CD4-positive, CD25-positive, alpha-beta regulatory T cell (primary cell): ENCODE measurements around the gene AGAP1. TPM values are rescaled to one million over a fixed set of nuclear protein-coding genes. Genes with fewer than 3 reads are reported as not detected.
"Not testable (repeated sequence)": the region's sequence is repeated elsewhere in the genome, so short reads cannot be mapped to it uniquely, and the experiment has no call there.

Source experiments
- ATAC-seq, 2 donors: fragments of 150-1000 bp; cut with Tn5 transposase; one replicate each; pipeline ENCODE4 v1.10.0; 2021; ENCODE audit warnings: low read depth in 2 of 2, moderate number of reproducible peaks in 2 of 2, moderate library complexity in 1 of 2
- DNase-seq, 3 donors: peaks; one replicate each; pipeline versions ENCODE4 v3.0.0 to v3.0.0-alpha.2; 2012 to 2022; ENCODE audit warnings: mixed read lengths in 1 of 3
- H3K27ac ChIP-seq: one replicate; pipeline ENCODE4 v1.7.0; 2013; ENCODE audit warnings: mild to moderate bottlenecking, low read length; ENCODE audit not compliant: insufficient read depth, poor library complexity, severe bottlenecking
- H3K27me3 ChIP-seq: one replicate; pipeline ENCODE4 v1.7.0; 2013; ENCODE audit warnings: low read length; ENCODE audit not compliant: control insufficient read depth, insufficient read depth
- H3K36me3 ChIP-seq: one replicate; pipeline ENCODE4 v1.7.0; 2013; ENCODE audit warnings: mild to moderate bottlenecking, low read length, moderate library complexity; ENCODE audit not compliant: control insufficient read depth, insufficient read depth
- H3K4me1 ChIP-seq: 2 replicates; pipeline ENCODE4 v1.7.0; 2013; ENCODE audit warnings: mild to moderate bottlenecking, low read length; ENCODE audit not compliant: insufficient read depth, control insufficient read depth, poor library complexity, severe bottlenecking
- H3K4me3 ChIP-seq: one replicate; pipeline ENCODE4 v1.7.0; 2013; ENCODE audit warnings: low read depth, mild to moderate bottlenecking, low read length, moderate library complexity
- H3K9me3 ChIP-seq, 2 experiments: 1 replicate in 1 of 2; 2 replicates in 1 of 2; pipeline ENCODE4 v1.7.0; 2013; ENCODE audit warnings: low read length in 2 of 2, mild to moderate bottlenecking in 1 of 2, moderate library complexity in 1 of 2; ENCODE audit not compliant: control insufficient read depth in 2 of 2
- H3K27ac Mint-ChIP-seq, 3 donors: one replicate each; pipeline ENCODE4 v1.8.0; 2020 to 2022; ENCODE audit warnings: mild to moderate bottlenecking in 3 of 3, mixed read lengths in 3 of 3, moderate library complexity in 2 of 3
- H3K27me3 Mint-ChIP-seq: one replicate; pipeline ENCODE4 v1.8.0; 2022; ENCODE audit warnings: mild to moderate bottlenecking, mixed read lengths
- H3K36me3 Mint-ChIP-seq: one replicate; pipeline ENCODE4 v1.8.0; 2020; ENCODE audit warnings: mixed read lengths
- H3K4me1 Mint-ChIP-seq, 4 donors: one replicate each; pipeline ENCODE4 v1.8.0; 2020 to 2022; ENCODE audit warnings: mixed read lengths in 4 of 4, mild to moderate bottlenecking in 1 of 4
- H3K4me3 Mint-ChIP-seq, 4 donors: one replicate each; pipeline ENCODE4 v1.8.0; 2020 to 2022; ENCODE audit warnings: mild to moderate bottlenecking in 4 of 4, mixed read lengths in 4 of 4, moderate library complexity in 3 of 4
- H3K9me3 Mint-ChIP-seq, 7 donors: one replicate each; pipeline ENCODE4 v1.8.0; 2020 to 2022; ENCODE audit warnings: mixed read lengths in 7 of 7, mild to moderate bottlenecking in 3 of 7, moderate library complexity in 2 of 7
- polyA plus RNA-seq, 4 donors: library from polyadenylated mRNA; unstranded; fragments of 300-500 nt; fragmentation: Illumina TruSeq; gene quantifications; one replicate each; pipeline ENCODE4 v1.2.3, GENCODE V29; 2021
- total RNA-seq: library from RNA; stranded (reverse); gene quantifications from one replicate; pipeline ENCODE4 v1.2.3, GENCODE V29; 2022

The AGAP1 gene
- total and polyA plus RNA-seq, 5 donors from 2014 or later: 0.99 TPM; not detected in 4

DNA sequence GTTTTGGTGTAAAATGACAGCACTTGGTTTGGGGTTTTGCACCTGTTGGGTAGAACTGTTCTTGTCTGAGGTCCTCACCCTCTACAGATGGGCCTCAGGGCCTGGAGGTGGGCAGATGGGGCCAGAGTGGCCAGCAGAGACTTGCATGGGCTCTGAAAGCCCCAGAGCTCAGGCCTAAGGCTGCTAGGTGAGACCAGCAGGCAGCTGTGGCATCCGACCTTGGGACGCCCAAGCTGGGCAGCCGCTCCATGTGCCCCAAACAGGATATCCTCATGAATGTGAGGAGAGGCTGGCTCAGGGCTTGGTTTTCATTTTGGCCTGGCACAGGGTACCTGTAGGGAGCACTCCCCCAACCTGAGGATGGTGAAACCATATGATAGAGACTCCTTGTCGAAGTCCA, 636.1 kb downstream of the AGAP1 start:
- Histone ChIP-seq H3K9me3 (no peaks in the 10 kb centered on the region), H3K36me3 (no peaks in the 10 kb centered on the region), H3K27ac (no peak overlapping the region), H3K4me1 (no peaks in the 10 kb centered on the region), H3K27me3 (no peaks in the 10 kb centered on the region), H3K4me3 (no peak overlapping the region)
- no peak for ATAC-seq
- H3K36me3 Mint-ChIP-seq: no peaks in the 10 kb centered on the region
- H3K4me1 Mint-ChIP-seq: no peaks in the 10 kb centered on the region
- H3K27me3 Mint-ChIP-seq: no peaks in the 10 kb centered on the region
- H3K9me3 Mint-ChIP-seq: no peaks in the 10 kb centered on the region
- H3K27ac Mint-ChIP-seq: no peak overlapping the region
- DNase-seq: no peak
- H3K4me3 Mint-ChIP-seq: no peak overlapping the region

DNA sequence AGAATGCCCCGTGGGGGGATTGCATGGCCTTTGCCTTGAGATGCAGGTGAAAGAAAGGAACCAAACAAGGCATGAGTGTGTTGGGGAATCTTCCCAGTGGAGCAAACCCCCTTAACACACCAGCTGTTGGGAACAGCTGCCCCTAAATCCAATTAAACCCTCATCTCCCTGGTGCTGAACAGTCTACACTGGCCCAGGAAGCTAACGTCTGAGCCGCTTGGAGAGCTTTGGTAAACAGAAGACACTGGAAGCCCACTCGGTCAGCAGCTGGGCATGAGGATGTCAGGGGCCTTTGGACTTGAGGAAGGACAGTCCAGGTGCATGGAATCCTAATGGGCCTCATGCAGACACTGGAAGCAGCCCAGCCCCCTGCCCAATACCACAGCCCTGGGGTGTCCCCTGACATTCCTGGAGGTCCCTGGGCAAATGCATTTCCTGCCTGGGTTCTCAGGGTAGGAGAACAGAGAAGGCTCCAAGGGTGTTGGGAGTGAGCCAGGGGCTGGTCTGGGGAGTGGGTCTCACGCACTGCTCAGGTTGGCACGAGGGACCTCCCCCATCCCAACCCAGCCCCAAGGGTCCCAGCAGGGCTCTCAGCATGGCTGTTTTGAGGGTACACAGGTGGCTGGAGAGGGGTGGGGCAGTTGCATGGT, 636.6 kb downstream of the AGAP1 start:
- Mint-ChIP-seq H3K4me3 (no peak overlapping the region), H3K36me3 (no peaks in the 10 kb centered on the region), H3K4me1 (no peaks in the 10 kb centered on the region), H3K27ac (no peak overlapping the region), H3K27me3 (no peaks in the 10 kb centered on the region), H3K9me3 (no peaks in the 10 kb centered on the region)
- no peak for DNase-seq
- Histone ChIP-seq H3K4me3 (no peak overlapping the region), H3K4me1 (no peaks in the 10 kb centered on the region), H3K27me3 (no peaks in the 10 kb centered on the region), H3K9me3 (no peaks in the 10 kb centered on the region), H3K36me3 (no peaks in the 10 kb centered on the region), H3K27ac (no peak overlapping the region)
- ATAC-seq: no peak

DNA sequence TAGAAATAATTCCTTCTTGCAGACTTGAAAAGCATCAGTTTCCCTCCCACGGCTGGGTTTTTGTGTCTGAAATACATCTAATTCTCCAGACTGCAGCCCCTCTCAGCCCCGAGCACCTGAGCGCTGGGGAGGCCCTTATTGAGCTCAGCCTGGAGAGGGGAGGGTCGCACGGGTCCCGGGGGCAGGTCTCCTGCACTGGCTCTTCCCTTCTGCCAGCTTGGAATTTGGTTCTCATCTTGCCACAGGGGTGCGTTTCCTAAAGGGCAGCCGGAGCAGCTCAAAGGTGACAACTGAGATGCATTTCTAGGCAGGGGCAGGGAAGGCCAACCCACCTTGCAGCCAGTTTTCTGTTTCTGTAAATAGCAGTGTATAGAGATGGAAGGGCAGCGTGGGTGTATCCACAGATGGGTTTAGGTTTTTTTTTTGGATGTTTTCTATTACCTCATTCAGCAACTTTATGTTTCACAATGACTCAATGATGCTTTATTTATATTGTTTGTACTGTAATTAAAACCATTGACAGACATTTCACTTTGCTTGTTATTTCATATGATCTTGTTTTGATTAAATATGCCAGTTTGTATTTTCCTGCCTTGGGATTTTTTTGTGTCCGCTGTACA, 637.3 kb downstream of the AGAP1 start:
- no peaks in the 10 kb centered on the region for H3K27me3 Mint-ChIP-seq
- Histone ChIP-seq H3K27ac (no peak overlapping the region), H3K27me3 (no peaks in the 10 kb centered on the region), H3K4me3 (no peak overlapping the region), H3K36me3 (no peaks in the 10 kb centered on the region), H3K4me1 (no peaks in the 10 kb centered on the region), H3K9me3 (no peaks in the 10 kb centered on the region)
- H3K9me3 Mint-ChIP-seq: no peaks in the 10 kb centered on the region
- no peak overlapping the region for H3K4me3 Mint-ChIP-seq
- H3K27ac Mint-ChIP-seq: no peak overlapping the region
- no peak for ATAC-seq
- DNase-seq: no peak
- no peaks in the 10 kb centered on the region for H3K4me1 Mint-ChIP-seq
- no peaks in the 10 kb centered on the region for H3K36me3 Mint-ChIP-seq

DNA sequence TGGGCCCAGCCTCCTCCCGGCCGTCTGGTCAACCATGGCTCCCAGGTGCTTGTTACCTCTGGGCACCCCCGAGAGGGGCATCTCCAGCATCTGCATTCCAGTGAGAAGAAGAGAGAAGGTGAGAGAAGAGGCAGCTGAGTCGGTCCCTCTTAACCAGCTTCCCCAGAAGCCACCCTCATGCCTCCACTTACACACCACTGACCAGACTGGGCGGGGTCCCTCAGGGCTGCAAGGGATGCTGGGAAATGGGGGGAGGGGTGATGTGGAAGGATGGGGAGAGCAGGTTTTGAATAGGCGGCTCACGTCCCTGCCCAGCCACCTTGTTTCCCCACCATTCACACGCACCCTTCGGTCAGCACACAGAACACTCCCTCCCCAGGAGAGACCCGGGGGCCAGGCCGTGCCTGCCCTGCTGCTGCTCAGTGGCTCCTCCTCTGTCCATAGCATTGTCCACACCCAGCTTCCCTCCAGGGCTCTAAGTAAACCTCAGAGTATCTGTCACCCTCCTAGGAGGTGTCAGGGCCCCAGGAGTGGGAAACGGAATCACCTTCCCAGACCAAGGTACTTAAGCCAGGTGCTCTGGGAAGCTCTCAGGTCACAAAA, 639.7 kb downstream of the AGAP1 start:
- Histone ChIP-seq H3K4me3 (no peak overlapping the region), H3K36me3 (no peaks in the 10 kb centered on the region), H3K4me1 (no peaks in the 10 kb centered on the region), H3K27me3 (no peaks in the 10 kb centered on the region), H3K9me3 (no peaks in the 10 kb centered on the region), H3K27ac (no peak overlapping the region)
- ATAC-seq (no peak), DNase-seq (no peak)
- Mint-ChIP-seq H3K9me3 (no peaks in the 10 kb centered on the region), H3K27ac (no peak overlapping the region), H3K36me3 (no peaks in the 10 kb centered on the region), H3K27me3 (no peaks in the 10 kb centered on the region), H3K4me1 (no peaks in the 10 kb centered on the region), H3K4me3 (no peak overlapping the region)

DNA sequence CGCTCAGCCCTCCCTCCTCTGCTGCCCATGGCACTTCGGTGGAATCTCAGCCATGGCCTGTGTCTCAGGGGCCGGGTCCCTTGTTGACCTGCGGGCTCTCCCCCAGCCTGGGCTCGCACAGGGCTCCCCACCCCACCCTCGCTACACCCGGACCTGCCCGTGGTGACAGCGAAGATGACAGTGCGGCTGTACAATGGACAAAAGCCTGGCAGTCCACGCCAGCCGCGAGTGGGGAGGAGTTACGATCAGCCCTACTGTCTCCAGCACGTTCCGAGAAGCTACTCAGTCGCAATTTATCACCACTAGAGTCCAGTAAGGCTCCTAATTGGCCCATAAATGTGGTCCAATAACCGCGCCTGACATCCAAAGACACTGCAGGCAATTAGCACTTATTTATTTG, 642.7 kb downstream of the AGAP1 start:
- Mint-ChIP-seq H3K27ac (no peak overlapping the region), H3K27me3 (peaks cover 8% of the 10 kb centered on the region), H3K4me1 (no peaks in the 10 kb centered on the region), H3K4me3 (no peak overlapping the region), H3K9me3 (no peaks in the 10 kb centered on the region), H3K36me3 (no peaks in the 10 kb centered on the region)
- ATAC-seq (no peak), DNase-seq (no peak)
- Histone ChIP-seq H3K4me1 (no peaks in the 10 kb centered on the region), H3K27ac (no peak overlapping the region), H3K27me3 (no peaks in the 10 kb centered on the region), H3K36me3 (no peaks in the 10 kb centered on the region), H3K4me3 (no peak overlapping the region), H3K9me3 (no peaks in the 10 kb centered on the region)

DNA sequence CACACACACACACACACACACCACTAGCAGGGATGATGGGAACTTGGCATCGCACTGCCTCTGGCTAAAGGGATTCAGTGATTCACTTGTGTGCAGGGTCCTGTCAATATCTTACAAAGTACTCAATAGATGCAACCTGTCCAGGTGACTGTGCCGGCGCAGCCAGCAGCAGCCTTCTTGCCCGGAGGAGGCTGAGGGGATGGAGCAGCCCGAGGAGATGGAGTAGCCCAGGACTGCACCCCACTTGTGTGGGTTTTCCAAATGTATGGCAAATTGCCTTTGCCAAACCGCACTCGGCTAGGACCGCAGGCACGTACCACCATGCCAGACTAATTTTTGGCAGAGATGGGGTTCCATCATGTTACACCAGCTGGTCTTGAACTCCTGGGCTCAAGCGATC, 643.2 kb downstream of the AGAP1 start:
- Histone ChIP-seq H3K9me3 (no peaks in the 10 kb centered on the region), H3K27me3 (no peaks in the 10 kb centered on the region), H3K36me3 (no peaks in the 10 kb centered on the region), H3K27ac (no peak overlapping the region), H3K4me1 (no peaks in the 10 kb centered on the region), H3K4me3 (no peak overlapping the region)
- DNase-seq (no peak), ATAC-seq (no peak)
- H3K27me3 Mint-ChIP-seq: peaks cover 8% of the 10 kb centered on the region
- no peaks in the 10 kb centered on the region for H3K9me3 Mint-ChIP-seq
- no peak overlapping the region for H3K4me3 Mint-ChIP-seq
- H3K27ac Mint-ChIP-seq: no peak overlapping the region
- no peaks in the 10 kb centered on the region for H3K4me1 Mint-ChIP-seq
- H3K36me3 Mint-ChIP-seq: no peaks in the 10 kb centered on the region

DNA sequence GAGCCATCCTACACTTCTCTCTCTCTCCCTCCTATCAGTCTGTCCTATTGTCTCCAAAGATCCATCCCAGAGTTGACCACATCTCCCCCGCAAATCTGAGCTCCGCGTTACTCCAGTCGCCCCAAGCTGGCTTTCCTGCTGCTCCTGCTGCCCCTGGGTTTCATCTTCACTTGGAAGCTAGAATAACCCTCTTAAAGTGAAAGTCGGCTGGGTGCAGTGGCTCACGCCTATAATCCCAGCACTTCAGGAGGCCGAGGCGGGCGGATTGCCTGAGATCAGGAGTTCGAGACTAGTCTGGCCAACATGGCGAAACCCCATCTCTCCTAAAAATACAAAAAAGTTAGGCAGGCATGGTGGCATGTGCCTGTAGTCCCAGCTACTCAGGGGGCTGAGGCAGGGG, 647.8 kb downstream of the AGAP1 start:
- H3K36me3 Mint-ChIP-seq, H3K36me3 ChIP-seq, ATAC-seq, H3K27ac Mint-ChIP-seq, H3K27me3 ChIP-seq, H3K9me3 Mint-ChIP-seq, H3K4me1 Mint-ChIP-seq, H3K4me1 ChIP-seq, H3K27ac ChIP-seq, H3K4me3 Mint-ChIP-seq, DNase-seq, H3K9me3 ChIP-seq, H3K4me3 ChIP-seq: not testable (repeated sequence)
- H3K27me3 Mint-ChIP-seq: peaks cover 12% of the 10 kb centered on the region

DNA sequence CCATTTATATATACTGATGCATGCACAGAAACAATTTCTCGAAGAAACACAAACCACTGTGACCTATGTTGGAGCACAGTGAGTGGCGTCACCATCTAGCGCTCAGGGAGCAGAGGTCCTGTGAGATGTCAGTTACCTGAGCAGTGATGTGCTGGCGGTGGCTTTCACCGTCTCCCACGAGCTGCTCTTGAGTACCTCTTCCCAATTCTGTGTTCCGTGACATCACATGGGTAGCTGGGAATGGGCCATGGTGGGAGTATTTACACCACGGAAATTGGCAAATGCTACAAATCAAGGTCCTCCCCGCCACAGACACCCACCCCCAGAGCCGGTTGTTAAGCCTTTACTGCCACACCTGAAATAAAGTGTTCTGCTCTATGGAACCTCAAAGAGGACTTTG, 650.0 kb downstream of the AGAP1 start:
- Mint-ChIP-seq H3K9me3 (no peaks in the 10 kb centered on the region), H3K27ac (no peak overlapping the region), H3K27me3 (peaks cover 12% of the 10 kb centered on the region), H3K36me3 (no peaks in the 10 kb centered on the region), H3K4me3 (no peak overlapping the region), H3K4me1 (no peaks in the 10 kb centered on the region)
- Histone ChIP-seq H3K36me3 (no peaks in the 10 kb centered on the region), H3K4me1 (no peaks in the 10 kb centered on the region), H3K9me3 (no peaks in the 10 kb centered on the region), H3K4me3 (no peak overlapping the region), H3K27me3 (peaks cover 3% of the 10 kb centered on the region), H3K27ac (no peak overlapping the region)
- ATAC-seq (no peak), DNase-seq (no peak)
